ENCODE results near the gene ZNF487.

Gene ZNF487

DNA sequence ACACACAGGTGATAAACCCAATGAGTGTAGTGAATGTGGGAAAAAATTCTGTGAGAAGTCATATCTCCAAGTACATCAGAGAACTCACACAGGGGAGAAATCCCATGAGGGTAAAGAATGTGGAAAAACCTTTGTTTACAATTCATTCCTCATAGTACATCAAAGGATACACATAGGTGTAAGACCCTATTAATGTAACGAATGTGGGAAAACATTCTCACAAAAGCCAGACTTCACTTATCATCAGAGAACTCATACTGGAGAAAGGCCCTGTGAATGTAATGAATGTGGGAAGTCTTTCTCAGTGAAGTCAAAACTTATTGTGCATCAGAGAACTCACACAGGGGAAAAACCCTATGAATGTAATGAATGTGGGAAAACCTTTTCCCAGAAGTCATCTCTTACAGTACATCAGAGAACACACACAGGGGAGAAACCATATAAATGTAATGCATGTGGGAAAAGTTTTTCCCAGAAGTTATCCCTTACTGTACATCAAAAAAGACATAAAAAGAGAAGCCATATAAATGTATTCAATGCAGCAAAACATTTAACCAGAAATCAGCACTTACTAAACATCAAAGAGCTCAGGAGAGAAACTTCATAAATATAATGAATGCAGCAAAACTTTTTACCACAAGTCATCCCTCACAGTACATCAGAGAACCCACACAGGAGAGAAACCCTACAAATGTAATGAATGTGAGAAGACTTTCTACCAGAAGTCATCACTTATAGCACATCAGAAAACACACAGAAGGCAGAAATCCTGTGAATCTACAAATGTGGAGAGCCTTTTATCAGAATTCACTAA is 87.7 kb downstream of the ZNF487 start:
- no peak for DNase-seq (ENCODE audit: low read depth in 2 of 2)

All from stimulated activated CD8-positive, alpha-beta memory T cell treated with anti-CD3 and anti-CD28 coated beads, Interleukin-15, amount 100 ng/mL, for 48 hours (primary cell).